Caco-2 (cell line): ENCODE data around the gene FTSJ1. TPM values are rescaled to one million over a fixed set of nuclear protein-coding genes. Genes with fewer than 3 reads are reported as not detected.

Experiments
- BruUV-seq: library from RNA; stranded (reverse); fragments of 400-500 nt; replicated peaks from 2 replicates; lab custom pipeline; 2021; lab: Mats Ljungman, UMichigan
- CTCF ChIA-PET: fragments of 300-600 bp; sonication (Branson Sonifier 250); formaldehyde crosslinking; loops from one replicate; lab custom pipeline; 2022; ENCODE audit warnings: antibody characterized with exemption; lab: Charles Lee
- POLR2A ChIA-PET: fragments of 300-600 bp; sonication (Branson Sonifier 250); formaldehyde crosslinking; loops from one replicate; lab custom pipeline; 2022; ENCODE audit warnings: antibody characterized with exemption; lab: Charles Lee
- DNase-seq, 2 experiments: peaks; one replicate each; pipeline versions ENCODE4 v3.0.0 to v3.0.0-alpha.2; 2020 to 2022
- H3K27me3 ChIP-seq: replicated peaks from 2 replicates; pipeline ENCODE4 v1.6.0; 2011; ENCODE audit warnings: low read length; ENCODE audit not compliant: control insufficient read depth, insufficient read depth
- H3K36me3 ChIP-seq: 2 replicates; pipeline ENCODE4 v1.5.1; 2011; ENCODE audit warnings: low read length; ENCODE audit not compliant: control insufficient read depth, insufficient read depth
- H3K4me1 ChIP-seq: fragments of 250-450 bp; sonication (Bioruptor Pico); 2 replicates; pipeline ENCODE4 v1.5.1; 2020; ENCODE audit warnings: mild to moderate bottlenecking
- H3K4me3 ChIP-seq: 2 replicates; pipeline ENCODE4 v1.5.1; 2011; ENCODE audit warnings: low read depth, mild to moderate bottlenecking, control low read depth, low read length
- H3K9me3 ChIP-seq: fragments of 250-450 bp; sonication (Bioruptor Pico); 2 replicates; pipeline ENCODE4 v1.5.1; 2020; ENCODE audit warnings: mild to moderate bottlenecking, moderate library complexity
- H3K27ac Mint-ChIP-seq: one replicate; pipeline ENCODE4 v1.8.0; 2022; ENCODE audit warnings: mixed read lengths; ENCODE audit not compliant: unreplicated experiment
- H3K27me3 Mint-ChIP-seq: one replicate; pipeline ENCODE4 v1.8.0; 2022; ENCODE audit warnings: mixed read lengths; ENCODE audit not compliant: insufficient read depth, unreplicated experiment
- H3K36me3 Mint-ChIP-seq: one replicate; pipeline ENCODE4 v1.8.0; 2022; ENCODE audit warnings: mild to moderate bottlenecking, mixed read lengths; ENCODE audit not compliant: insufficient read depth, unreplicated experiment
- H3K4me1 Mint-ChIP-seq: one replicate; pipeline ENCODE4 v1.8.0; 2022; ENCODE audit warnings: low read depth, mixed read lengths; ENCODE audit not compliant: unreplicated experiment
- H3K4me3 Mint-ChIP-seq: one replicate; pipeline ENCODE4 v1.8.0; 2022; ENCODE audit warnings: mild to moderate bottlenecking, moderate library complexity, mixed read lengths; ENCODE audit not compliant: unreplicated experiment
- H3K9me3 Mint-ChIP-seq: one replicate; pipeline ENCODE4 v1.8.0; 2022; ENCODE audit warnings: mixed read lengths; ENCODE audit not compliant: unreplicated experiment
- intact Hi-C: fragments of 100-400 bp; cut with micrococcal nuclease; formaldehyde crosslinking; loops from one replicate; pipeline ENCODE4 v1.10.0; 2022; ENCODE audit not compliant: unreplicated experiment
- total RNA-seq: library from RNA; stranded (reverse); gene quantifications from 2 replicates; pipeline ENCODE4 v1.2.3, GENCODE V29; 2022
- TF ChIP-seq, protein P1 (sequence below), 2 experiments: fragments of 200-600 bp in 1 of 2; IDR thresholded peaks; 1 replicate in 1 of 2; 2 replicates in 1 of 2; pipeline versions ENCODE4 v1.5.1 to v1.8.0; 2011 to 2022; ENCODE audit warnings: antibody characterized with exemption in 1 of 2, control low read depth in 1 of 2, inconsistent platforms in 1 of 2, low read depth in 1 of 2, low read length in 1 of 2, mild to moderate bottlenecking in 1 of 2, moderate library complexity in 1 of 2; ENCODE audit not compliant: insufficient read depth in 1 of 2, severe bottlenecking in 1 of 2, unreplicated experiment in 1 of 2

FTSJ1 gene
- total RNA-seq, 1 experiment from 2014 or later, result 41.1 TPM

DNA sequence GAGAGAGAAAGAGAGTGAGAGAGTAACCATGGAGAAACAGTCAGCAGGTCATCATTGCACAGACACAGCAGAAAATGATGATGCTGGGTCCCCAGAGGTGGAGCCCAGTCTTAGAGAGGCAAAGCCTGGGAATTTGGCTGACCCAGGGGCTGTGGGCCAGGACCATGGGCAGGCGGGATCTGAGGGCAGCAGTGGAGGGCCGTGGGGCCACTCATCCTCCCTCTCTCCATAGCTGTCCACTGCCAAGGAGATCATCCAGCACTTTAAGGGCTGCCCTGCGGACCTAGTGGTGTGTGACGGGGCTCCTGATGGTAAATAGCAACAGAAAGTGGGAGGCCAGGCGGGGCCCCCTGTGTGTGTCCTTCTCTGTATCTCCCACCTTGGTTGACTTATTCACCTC is 2.8 kb downstream of the FTSJ1 start:
- no peak for DNase-seq
- no peaks in the 10 kb centered on the region for H3K27me3 ChIP-seq
- CTCF ChIA-PET, result no interaction called here
- H3K9me3 ChIP-seq, result no peaks in the 10 kb centered on the region
- H3K36me3 Mint-ChIP-seq, result peaks cover 19% of the 10 kb centered on the region
- TF ChIP-seq, protein P1, sequence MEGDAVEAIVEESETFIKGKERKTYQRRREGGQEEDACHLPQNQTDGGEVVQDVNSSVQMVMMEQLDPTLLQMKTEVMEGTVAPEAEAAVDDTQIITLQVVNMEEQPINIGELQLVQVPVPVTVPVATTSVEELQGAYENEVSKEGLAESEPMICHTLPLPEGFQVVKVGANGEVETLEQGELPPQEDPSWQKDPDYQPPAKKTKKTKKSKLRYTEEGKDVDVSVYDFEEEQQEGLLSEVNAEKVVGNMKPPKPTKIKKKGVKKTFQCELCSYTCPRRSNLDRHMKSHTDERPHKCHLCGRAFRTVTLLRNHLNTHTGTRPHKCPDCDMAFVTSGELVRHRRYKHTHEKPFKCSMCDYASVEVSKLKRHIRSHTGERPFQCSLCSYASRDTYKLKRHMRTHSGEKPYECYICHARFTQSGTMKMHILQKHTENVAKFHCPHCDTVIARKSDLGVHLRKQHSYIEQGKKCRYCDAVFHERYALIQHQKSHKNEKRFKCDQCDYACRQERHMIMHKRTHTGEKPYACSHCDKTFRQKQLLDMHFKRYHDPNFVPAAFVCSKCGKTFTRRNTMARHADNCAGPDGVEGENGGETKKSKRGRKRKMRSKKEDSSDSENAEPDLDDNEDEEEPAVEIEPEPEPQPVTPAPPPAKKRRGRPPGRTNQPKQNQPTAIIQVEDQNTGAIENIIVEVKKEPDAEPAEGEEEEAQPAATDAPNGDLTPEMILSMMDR (IDR thresholded peaks at IDR 0.05; ENCODE audit: insufficient read depth in 1 of 2, low read depth in 1 of 2, low read length in 1 of 2, severe bottlenecking in 1 of 2, unreplicated experiment in 1 of 2), result no peak
- H3K36me3 ChIP-seq, result no peaks in the 10 kb centered on the region
- H3K9me3 Mint-ChIP-seq, result no peaks in the 10 kb centered on the region
- H3K4me1 ChIP-seq, result peaks cover 7% of the 10 kb centered on the region
- H3K4me3 ChIP-seq, result no peak overlapping the region
- H3K27me3 Mint-ChIP-seq, result no peaks in the 10 kb centered on the region
- intact Hi-C loops, result no loop called here
- POLR2A ChIA-PET, result no interaction called here
- no peak overlapping the region for H3K27ac Mint-ChIP-seq
- no TSS peak for BruUV-seq
- H3K4me1 Mint-ChIP-seq, result peaks cover 15% of the 10 kb centered on the region
- no peak overlapping the region for H3K4me3 Mint-ChIP-seq

DNA sequence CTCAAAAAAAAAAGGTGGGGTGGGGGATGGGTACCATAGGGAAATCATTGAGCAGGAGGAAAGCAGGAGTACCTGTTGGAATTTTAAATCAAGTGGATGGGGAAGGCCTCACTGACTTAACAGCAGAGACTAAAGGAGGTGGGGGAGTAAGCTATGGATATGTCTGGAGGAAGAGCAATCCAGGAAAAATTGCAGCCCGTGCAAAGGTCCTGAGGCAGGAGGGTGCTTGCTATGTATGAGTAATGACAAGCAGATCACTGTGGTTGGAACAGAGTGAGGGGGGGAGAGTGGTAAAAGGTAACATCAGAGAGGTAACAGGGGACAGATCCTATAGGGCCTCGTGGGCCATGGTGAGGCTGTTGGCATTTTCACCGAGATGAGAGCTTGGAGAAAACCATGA is 4.1 kb downstream of the FTSJ1 start:
- intact Hi-C loops, result no loop called here
- no peaks in the 10 kb centered on the region for H3K9me3 ChIP-seq
- H3K4me3 Mint-ChIP-seq, result no peak overlapping the region
- POLR2A ChIA-PET, result no interaction called here
- H3K9me3 Mint-ChIP-seq, result no peaks in the 10 kb centered on the region
- DNase-seq, result no peak
- no peak overlapping the region for H3K27ac Mint-ChIP-seq
- BruUV-seq, result no TSS peak
- TF ChIP-seq, protein P1 (IDR thresholded peaks at IDR 0.05; ENCODE audit: insufficient read depth in 1 of 2, low read depth in 1 of 2, low read length in 1 of 2, severe bottlenecking in 1 of 2, unreplicated experiment in 1 of 2), result no peak
- H3K36me3 ChIP-seq, result no peaks in the 10 kb centered on the region
- H3K4me3 ChIP-seq, result no peak overlapping the region
- peaks cover 15% of the 10 kb centered on the region for H3K4me1 Mint-ChIP-seq
- CTCF ChIA-PET, result no interaction called here
- no peaks in the 10 kb centered on the region for H3K27me3 ChIP-seq
- peaks cover 19% of the 10 kb centered on the region for H3K36me3 Mint-ChIP-seq
- H3K4me1 ChIP-seq, result no peaks in the 10 kb centered on the region
- no peaks in the 10 kb centered on the region for H3K27me3 Mint-ChIP-seq

DNA sequence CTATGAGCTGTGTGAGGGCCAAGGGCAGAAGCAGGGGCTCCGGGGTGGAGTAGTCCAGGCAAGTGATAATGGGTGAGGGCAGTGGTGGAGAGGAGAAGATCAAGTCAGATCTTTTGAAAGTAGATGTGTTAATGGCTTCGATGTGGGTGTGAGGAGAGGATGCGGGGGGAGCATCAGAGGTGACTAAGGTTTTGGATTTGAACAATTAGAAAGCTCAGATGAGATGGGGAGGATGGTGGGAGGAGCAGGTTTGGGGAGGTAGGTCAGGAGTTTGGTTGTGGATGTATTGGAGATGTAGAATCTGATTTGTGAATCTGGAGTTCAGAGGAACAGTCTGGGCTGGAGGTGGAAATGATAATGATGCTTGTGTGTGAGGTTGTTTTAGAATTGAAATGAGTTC is 4.6 kb downstream of the FTSJ1 start:
- H3K9me3 ChIP-seq, result no peaks in the 10 kb centered on the region
- no peak for DNase-seq
- BruUV-seq, result no TSS peak
- H3K27me3 ChIP-seq, result no peaks in the 10 kb centered on the region
- Mint-ChIP-seq H3K27me3 (no peaks in the 10 kb centered on the region), H3K27ac (no peak overlapping the region), H3K9me3 (no peaks in the 10 kb centered on the region), H3K4me1 (peaks cover 15% of the 10 kb centered on the region), H3K36me3 (peaks cover 19% of the 10 kb centered on the region), H3K4me3 (no peak overlapping the region)
- POLR2A ChIA-PET, result no interaction called here
- intact Hi-C loops, result no loop called here
- CTCF ChIA-PET, result no interaction called here
- TF ChIP-seq, protein P1 (IDR thresholded peaks at IDR 0.05; ENCODE audit: insufficient read depth in 1 of 2, low read depth in 1 of 2, low read length in 1 of 2, severe bottlenecking in 1 of 2, unreplicated experiment in 1 of 2), result no peak
- H3K4me3 ChIP-seq, result no peak overlapping the region
- no peaks in the 10 kb centered on the region for H3K4me1 ChIP-seq
- no peaks in the 10 kb centered on the region for H3K36me3 ChIP-seq
